LNCAP (cell line): ENCODE measurements around the gene GPR34.

Experiments
- TF ChIP-seq, protein P1 (sequence below): fragments of 450-650 bp; IDR thresholded peaks from 2 replicates; pipeline ENCODE4 v1.5.1; 2017; ENCODE audit warnings: mild to moderate bottlenecking

Gene GPR34

DNA sequence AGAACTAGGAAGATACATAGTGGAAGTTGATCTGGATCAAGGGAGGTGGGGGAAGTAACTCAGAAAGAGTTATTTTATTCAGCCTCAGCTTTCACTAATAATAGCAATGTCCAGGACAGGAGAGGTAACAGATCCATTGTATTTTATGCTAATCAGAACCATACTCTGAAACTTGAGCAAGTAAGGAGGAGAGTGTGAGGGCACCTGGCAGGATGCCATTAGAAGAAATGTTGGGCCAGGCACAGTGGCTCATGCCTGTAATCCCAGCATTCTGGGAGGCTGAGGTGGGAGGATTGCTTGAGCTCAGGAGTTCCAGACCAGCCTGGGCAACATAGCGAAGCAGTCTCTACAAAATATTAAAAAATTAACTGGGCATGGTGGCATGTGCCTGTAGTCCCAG lies 16.3 kb downstream of the GPR34 start:
- TF ChIP-seq, protein P1, sequence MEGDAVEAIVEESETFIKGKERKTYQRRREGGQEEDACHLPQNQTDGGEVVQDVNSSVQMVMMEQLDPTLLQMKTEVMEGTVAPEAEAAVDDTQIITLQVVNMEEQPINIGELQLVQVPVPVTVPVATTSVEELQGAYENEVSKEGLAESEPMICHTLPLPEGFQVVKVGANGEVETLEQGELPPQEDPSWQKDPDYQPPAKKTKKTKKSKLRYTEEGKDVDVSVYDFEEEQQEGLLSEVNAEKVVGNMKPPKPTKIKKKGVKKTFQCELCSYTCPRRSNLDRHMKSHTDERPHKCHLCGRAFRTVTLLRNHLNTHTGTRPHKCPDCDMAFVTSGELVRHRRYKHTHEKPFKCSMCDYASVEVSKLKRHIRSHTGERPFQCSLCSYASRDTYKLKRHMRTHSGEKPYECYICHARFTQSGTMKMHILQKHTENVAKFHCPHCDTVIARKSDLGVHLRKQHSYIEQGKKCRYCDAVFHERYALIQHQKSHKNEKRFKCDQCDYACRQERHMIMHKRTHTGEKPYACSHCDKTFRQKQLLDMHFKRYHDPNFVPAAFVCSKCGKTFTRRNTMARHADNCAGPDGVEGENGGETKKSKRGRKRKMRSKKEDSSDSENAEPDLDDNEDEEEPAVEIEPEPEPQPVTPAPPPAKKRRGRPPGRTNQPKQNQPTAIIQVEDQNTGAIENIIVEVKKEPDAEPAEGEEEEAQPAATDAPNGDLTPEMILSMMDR = no peak

DNA sequence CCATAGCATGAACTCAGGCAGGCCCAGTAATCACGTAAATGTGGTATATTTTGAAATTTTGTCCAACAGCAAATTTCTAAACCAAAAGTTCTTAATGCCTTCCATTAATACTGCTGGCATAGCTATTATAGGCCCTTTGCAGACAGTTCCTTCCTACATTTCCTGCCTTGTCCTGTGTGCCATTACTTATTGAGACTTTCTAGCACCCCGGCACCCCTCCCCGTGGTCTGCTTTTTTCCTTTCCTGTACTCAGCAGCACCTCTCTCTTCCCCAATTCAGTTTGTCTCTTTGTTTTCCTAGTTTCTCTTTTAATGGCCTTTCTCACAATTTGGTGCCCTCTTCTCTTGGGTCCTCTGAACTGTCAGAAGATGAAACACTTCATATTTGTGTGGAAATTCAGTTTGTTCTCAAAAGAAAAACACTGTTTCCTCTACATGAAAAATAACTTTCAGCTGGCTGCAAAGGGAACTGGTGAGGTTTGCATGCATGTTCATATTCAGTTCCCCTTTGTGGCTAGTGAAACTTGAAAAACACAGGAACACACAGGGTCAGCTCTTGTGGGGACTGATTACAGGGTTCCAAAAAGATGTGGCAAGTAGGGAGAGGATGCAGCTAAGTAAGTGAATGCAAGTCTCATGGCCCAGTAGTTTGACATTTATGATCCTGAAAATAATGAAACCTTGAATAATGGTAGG lies 17.1 kb downstream of the GPR34 start:
- TF ChIP-seq, protein P1 = no peak

DNA sequence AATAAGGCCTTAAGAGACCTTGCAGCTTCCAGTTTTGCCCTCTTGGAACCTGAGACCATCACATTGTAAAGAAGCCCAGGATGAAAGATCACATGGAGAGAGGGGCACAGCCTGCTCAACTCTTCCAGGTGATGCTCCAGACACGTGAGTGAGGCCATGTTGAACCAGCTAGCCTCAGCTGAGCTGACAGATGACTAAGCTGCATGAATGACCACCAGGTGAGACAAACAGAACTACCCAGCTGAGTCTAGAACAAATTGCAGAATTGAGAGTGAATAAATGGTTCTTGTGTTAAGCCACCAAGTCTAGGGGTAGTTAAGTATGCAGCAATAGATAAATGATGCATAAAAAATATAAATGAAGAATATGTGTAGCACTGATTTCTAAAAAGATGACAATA lies 18.4 kb downstream of the GPR34 start:
- TF ChIP-seq, protein P1 = no peak

DNA sequence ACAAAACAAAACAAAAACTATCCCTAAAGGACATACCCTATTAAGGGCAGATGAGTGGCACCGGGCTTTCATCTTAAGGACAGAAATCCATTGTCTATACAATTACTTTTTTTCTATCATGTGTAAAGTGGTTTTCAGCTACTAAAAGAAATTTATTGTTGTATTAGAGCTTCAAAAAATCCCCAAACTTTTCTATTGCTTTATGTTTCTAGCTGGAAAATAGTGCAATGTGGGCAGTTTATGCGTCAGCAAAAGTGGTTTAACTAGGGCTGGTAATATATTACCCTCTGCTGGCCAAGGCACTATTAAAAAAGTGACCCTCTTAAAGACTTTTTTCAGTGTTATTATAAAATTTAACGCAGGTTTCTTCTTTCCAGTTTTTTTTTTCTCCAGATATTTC lies 19.7 kb downstream of the GPR34 start:
- TF ChIP-seq, protein P1 = no peak

DNA sequence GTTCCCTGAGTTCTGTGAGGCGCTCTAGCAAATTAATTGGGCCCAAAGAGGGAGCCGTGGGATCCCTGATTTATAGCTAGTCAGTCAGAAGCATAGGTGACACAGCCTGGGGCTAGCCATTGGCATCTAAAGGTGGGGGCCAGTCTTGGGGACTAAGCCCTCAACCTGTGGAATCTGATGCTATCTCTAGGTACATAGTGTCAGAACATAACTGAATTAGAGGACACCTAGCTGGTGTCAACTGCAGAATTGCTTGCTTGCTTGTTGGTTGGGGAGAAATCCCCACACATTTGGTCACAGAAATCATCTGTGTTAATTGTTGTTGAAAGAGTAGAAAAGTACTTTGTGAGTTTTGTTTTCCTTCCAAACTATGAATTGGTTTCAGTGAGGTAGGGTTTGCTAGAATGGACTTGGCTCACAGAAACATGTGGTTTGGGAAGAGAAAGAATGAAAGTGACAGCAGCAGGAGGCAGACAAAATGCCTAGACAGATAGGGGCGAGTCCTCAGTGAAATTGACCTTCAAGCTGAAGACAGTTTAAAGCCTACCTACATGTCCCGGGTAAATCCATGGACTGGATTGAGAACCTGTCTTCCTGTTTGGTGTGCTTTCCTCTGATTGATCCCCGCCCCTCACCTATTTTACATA lies 22.4 kb downstream of the GPR34 start:
- TF ChIP-seq, protein P1 = no peak

DNA sequence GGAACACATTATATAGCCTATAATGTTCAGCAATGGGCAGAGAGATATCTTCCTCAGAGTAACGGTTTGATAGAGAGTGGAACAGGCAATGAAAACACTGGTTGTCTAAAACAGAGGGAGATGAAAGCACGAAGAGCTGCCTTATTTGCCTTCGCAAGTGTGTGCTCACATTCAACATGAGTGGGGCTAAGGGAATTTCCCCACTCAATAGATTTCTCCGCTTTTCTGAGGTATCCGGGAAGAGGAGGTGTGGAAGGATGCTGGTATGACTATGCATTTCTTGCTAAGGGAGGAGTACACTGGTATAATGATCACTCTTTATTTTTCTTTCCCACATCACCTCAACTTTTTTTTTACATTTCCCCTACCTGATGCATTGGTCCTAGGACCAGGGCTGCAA lies 27.4 kb downstream of the GPR34 start:
- TF ChIP-seq, protein P1 = no peak

DNA sequence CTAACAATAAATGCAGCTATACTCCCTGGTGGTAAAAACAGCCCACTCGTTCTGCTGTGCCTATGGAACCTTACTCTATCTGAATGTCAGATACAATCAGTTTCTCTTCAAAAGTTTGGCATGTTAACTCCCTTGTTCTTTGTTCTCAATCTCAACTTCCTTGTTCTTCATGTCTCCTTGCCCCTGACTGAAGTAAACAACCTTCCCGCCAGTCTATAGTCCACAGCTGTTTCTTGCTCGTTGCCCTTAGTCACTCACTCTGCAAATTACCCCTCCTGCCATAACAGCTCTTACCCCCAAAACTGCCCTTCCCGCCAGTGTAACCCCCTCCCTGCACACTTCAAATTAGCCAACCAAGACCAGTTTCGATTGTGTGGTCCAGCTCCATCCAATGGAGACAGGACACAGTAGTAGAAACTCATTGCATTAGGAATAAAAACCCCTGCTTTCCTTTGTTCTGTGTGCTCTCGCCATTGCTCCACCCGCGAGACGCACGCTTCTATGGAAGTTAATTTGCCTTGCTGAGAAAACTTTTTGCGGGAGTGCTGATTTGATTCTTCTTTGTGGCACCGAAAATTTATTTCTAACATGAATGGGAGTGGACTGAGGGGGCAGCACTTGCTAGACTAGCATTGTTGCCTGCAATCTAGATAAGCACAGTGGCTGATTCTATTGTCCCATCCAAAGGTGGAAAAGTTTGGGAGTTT lies 28.1 kb downstream of the GPR34 start:
- TF ChIP-seq, protein P1 = no peak
